PFSK-1 (cell line): ENCODE results near the gene IL1R2.

ENCODE experiments used
- POLR2AphosphoS5 ChIP-seq: IDR thresholded peaks from 2 replicates; pipeline ENCODE4 v1.6.1; 2012; ENCODE audit warnings: low read depth, mild to moderate bottlenecking, control low read depth, low read length, moderate library complexity
- TAF1 ChIP-seq: IDR thresholded peaks from 2 replicates; pipeline ENCODE4 v1.6.1; 2012; ENCODE audit warnings: low read length, control low read depth, borderline replicate concordance; ENCODE audit not compliant: insufficient read depth

DNA sequence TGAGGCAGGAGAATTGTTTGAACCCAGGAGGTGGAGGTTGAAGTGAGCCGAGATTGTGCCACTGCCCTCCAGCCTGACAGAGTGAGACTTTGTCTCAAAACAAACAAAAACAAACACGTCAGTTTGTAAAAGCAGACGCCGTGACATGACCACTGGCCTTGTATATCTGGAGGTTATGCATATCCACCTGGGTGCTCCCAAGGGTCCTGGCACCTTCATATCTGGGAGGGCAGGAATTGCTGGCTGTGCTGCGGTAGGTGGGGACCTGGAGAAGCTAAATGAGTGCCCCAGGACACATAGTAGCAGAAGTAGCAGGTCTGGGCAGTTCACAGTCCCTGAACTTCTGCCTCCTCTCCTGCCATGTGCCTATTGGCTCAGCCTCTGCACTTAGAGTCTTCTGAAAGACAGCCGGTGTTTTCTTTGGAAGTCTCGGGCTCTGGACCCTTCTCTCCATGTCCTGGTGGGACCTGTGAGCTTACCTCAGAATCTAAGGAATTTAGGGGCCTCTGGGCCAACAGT, 30.9 kb upstream of the IL1R2 start:
- TF ChIP-seq TAF1 (no peak), POLR2AphosphoS5 (no peak)
